Neutrophil (primary cell): Measurements from ENCODE around the gene KLHL29.

Experiments used
- H3K27ac ChIP-seq: fragments of 200-600 bp; sonication (generic); 2 replicates; pipeline ENCODE4 v1.5.1; 2016; ENCODE audit warnings: mild to moderate bottlenecking, moderate library complexity
- H3K27me3 ChIP-seq: fragments of 200-600 bp; sonication (generic); 2 replicates; pipeline ENCODE4 v1.6.0; 2016; ENCODE audit warnings: mild to moderate bottlenecking
- H3K36me3 ChIP-seq: fragments of 200-600 bp; sonication (generic); 2 replicates; pipeline ENCODE4 v1.5.1; 2017
- H3K4me1 ChIP-seq, 2 experiments: fragments of 200-600 bp in 1 of 2; sonication (generic) in 1 of 2; 1 replicate in 1 of 2; 2 replicates in 1 of 2; pipeline versions ENCODE4 v1.5.1 to v1.6.1; 2013 to 2016; ENCODE audit warnings: low read depth in 1 of 2, low read length in 1 of 2, mild to moderate bottlenecking in 1 of 2, moderate library complexity in 1 of 2; ENCODE audit not compliant: control insufficient read depth in 1 of 2, insufficient read depth in 1 of 2
- H3K4me3 ChIP-seq, 2 experiments: fragments of 200-600 bp in 1 of 2; sonication (generic) in 1 of 2; 1 replicate in 1 of 2; 2 replicates in 1 of 2; pipeline ENCODE4 v1.5.1; 2013 to 2016; ENCODE audit warnings: low read depth in 1 of 2, low read length in 1 of 2, mild to moderate bottlenecking in 1 of 2, moderate library complexity in 1 of 2
- H3K9me3 ChIP-seq: fragments of 200-600 bp; sonication (generic); 2 replicates; pipeline ENCODE4 v1.5.1; 2016
- TF ChIP-seq, protein P1 (sequence below): fragments of 200-600 bp; sonication (generic); IDR thresholded peaks from 2 replicates; pipeline ENCODE4 v1.5.1; 2016; ENCODE audit warnings: antibody characterized with exemption

Gene KLHL29

DNA sequence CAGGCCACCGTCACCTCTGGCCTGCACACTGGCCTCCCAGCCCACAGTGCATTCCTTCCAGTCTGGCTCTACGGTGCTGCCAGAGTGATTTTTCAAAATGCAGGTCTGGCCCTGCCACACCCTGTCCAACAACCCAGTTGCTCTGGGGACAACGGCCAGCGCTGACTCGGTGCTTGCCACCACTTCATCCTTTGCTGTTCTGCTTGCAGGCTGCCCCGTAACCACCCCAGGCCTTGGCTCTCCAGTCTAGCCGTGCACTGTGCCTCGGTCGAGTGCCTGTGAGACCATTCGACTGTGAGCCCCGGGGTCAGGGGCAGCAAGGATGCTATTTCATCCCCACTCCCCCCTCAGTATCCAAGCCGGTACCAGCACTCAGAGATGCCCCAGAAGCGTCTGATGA, 262.6 kb downstream of the KLHL29 start:
- Histone ChIP-seq H3K27me3 (no peaks in the 10 kb centered on the region), H3K4me1 (no peaks in the 10 kb centered on the region), H3K27ac (no peak overlapping the region), H3K9me3 (no peaks in the 10 kb centered on the region), H3K36me3 (no peaks in the 10 kb centered on the region), H3K4me3 (no peak overlapping the region)
- TF ChIP-seq, protein P1, sequence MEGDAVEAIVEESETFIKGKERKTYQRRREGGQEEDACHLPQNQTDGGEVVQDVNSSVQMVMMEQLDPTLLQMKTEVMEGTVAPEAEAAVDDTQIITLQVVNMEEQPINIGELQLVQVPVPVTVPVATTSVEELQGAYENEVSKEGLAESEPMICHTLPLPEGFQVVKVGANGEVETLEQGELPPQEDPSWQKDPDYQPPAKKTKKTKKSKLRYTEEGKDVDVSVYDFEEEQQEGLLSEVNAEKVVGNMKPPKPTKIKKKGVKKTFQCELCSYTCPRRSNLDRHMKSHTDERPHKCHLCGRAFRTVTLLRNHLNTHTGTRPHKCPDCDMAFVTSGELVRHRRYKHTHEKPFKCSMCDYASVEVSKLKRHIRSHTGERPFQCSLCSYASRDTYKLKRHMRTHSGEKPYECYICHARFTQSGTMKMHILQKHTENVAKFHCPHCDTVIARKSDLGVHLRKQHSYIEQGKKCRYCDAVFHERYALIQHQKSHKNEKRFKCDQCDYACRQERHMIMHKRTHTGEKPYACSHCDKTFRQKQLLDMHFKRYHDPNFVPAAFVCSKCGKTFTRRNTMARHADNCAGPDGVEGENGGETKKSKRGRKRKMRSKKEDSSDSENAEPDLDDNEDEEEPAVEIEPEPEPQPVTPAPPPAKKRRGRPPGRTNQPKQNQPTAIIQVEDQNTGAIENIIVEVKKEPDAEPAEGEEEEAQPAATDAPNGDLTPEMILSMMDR: no peak

DNA sequence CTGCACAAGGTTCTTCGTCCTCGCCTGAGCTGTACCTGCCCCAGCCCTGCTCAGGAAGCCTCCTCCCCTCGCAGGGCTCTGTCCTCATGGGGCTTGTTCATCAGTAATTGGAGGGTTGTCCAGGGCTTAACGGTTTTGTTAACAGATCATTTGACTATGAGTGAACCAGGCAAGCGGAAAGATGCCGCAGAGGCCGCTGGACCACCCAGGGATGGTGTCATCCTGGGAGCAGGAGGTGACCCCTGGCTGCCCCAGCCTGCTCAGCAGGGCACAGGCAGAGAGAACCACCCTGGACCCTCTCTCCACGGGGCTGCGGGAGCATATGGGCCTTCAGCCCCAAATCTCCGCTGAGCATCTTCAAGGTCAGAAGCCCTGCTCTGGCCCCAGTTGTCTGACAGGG, 264.3 kb downstream of the KLHL29 start:
- H3K4me1 ChIP-seq: no peaks in the 10 kb centered on the region
- no peaks in the 10 kb centered on the region for H3K27me3 ChIP-seq
- H3K4me3 ChIP-seq: no peak overlapping the region
- no peak overlapping the region for H3K27ac ChIP-seq
- TF ChIP-seq, protein P1: no peak
- H3K9me3 ChIP-seq: no peaks in the 10 kb centered on the region
- H3K36me3 ChIP-seq: no peaks in the 10 kb centered on the region

DNA sequence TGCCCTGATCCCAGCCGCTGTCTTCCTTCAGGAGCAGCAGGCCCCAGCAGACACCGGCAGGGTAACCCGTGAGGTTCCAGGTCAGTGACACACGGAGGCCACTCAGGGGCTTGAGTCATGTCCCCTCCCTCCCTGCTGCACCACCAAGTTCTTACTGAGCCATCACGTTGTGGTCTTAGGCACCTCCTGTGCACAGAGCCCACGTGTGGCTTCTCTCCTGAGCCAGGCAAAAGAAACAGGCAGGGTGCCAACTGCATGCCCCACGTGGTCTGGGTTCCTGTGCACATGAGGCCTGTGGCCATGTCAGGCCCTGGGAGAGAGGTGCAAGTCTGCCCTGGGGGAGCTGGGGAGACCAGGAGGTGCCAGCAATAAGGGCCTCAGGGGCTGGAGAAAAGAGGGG, 264.8 kb downstream of the KLHL29 start:
- Histone ChIP-seq H3K4me1 (no peaks in the 10 kb centered on the region), H3K36me3 (no peaks in the 10 kb centered on the region)
- TF ChIP-seq, protein P1: no peak

DNA sequence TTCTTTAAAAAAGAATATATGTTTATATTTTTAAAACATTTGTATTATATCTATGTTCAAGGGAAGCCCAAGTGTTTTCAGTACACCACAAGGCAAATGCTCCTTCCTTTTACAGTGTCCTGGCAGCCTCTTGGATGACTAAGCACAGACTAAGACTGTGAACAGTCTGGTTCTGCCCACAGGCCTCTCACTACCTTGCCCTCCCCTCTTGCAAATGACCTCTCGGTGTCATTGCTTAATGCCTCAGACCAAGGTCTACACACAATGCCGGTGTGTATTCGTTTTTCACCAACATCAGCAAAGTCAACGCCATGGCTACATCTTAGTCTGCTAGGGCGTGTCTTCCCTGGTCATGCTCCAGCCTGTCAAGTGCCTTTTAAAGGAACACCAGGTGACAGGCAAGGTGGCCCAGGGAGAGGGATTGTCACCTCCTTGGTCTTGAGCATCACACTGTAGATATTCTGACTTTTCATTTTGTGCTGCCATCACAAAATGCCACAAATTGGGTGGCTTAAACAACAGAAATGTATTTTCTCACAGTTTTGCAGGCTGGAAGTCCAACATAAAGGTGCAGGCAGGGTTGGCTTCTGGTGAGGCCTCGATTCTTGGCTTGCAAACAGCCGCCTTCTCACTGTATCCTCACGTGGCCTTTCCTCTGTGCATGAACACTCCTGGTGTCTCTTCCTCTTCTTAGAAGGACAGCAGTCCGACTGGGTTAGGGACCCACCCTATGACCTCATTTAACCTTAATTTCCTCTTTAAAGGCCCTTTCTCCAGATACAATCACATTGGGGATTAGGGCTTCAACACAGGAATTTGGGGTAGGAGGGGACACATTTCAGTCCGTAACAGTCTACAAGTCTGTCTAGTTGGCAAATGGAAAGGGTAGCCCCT, 266.5 kb downstream of the KLHL29 start:
- H3K27me3 ChIP-seq: no peaks in the 10 kb centered on the region
- TF ChIP-seq, protein P1: no peak
- H3K36me3 ChIP-seq: no peaks in the 10 kb centered on the region
- no peak overlapping the region for H3K4me3 ChIP-seq
- no peaks in the 10 kb centered on the region for H3K9me3 ChIP-seq
- H3K27ac ChIP-seq: no peak overlapping the region
- no peaks in the 10 kb centered on the region for H3K4me1 ChIP-seq

More for the DNA sequence above, 264.8 kb downstream of the KLHL29 start:
- Histone ChIP-seq H3K27me3 (no peaks in the 10 kb centered on the region), H3K9me3 (no peaks in the 10 kb centered on the region), H3K4me3 (no peak overlapping the region), H3K27ac (no peak overlapping the region)

DNA sequence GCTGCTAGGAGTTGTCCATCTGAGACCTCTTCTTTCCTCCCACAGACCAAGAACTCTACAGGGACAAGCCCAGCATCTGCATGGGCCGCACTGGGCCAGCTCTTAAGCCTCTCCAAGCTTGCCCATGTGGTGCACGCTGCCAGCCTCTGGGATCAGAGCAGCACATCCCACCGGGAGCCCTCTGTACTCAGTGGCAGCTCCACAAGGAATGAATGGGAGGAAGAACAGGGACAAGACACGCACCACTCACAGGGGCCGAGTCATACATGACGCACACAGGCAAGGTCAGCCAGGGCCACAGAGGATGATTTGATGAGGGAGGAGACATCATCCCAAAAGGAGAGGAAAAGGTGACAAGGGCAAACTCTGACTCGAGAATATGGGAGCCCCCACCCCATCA, 268.3 kb downstream of the KLHL29 start:
- Histone ChIP-seq H3K4me1 (no peaks in the 10 kb centered on the region), H3K27ac (no peak overlapping the region), H3K9me3 (no peaks in the 10 kb centered on the region), H3K36me3 (no peaks in the 10 kb centered on the region), H3K27me3 (peaks cover 14% of the 10 kb centered on the region), H3K4me3 (no peak overlapping the region)
- TF ChIP-seq, protein P1: no peak
